ENCODE data around the gene SLC3A2. TPM values are rescaled to one million over a fixed set of nuclear protein-coding genes. Genes with fewer than 3 reads are reported as not detected.
"Not testable (repeated sequence)": the region's sequence is repeated elsewhere in the genome, so short reads cannot be mapped to it uniquely, and the experiment has no call there.

The SLC3A2 gene
- total RNA-seq, result 100 to 1,000 TPM; 234 to 307 TPM

DNA sequence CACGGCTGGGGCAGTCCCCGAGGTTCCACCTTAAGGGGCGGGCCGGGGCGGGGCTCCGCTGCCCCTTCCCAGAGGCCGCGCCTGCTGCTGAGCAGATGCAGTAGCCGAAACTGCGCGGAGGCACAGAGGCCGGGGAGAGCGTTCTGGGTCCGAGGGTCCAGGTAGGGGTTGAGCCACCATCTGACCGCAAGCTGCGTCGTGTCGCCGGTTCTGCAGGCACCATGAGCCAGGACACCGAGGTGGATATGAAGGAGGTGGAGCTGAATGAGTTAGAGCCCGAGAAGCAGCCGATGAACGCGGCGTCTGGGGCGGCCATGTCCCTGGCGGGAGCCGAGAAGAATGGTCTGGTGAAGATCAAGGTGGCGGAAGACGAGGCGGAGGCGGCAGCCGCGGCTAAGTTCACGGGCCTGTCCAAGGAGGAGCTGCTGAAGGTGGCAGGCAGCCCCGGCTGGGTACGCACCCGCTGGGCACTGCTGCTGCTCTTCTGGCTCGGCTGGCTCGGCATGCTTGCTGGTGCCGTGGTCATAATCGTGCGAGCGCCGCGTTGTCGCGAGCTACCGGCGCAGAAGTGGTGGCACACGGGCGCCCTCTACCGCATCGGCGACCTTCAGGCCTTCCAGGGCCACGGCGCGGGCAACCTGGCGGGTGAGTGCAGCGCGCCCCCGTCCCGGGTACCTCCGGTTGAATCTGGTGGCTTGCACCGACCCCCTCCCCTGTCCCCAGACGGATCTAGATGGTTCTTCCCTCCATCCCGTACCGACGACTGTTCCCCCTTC, at the start of gene SLC3A2:
TSS of gene SLC3A2 (plus strand) at position 94 of the 776 bp plus-strand sequence. CDS start at position 222, 128 bp downstream.
- Mint-ChIP-seq H3K4me3 (peak within 1 kb of the TSS; percentile 98), H3K27ac (peak within 1 kb of the TSS; percentile 95 to 96), H3K9me3 (no peaks in the 10 kb centered on the region), H3K4me1 (ENCODE audit: low read depth in 2 of 2) (peaks cover 44 to 54% of the 10 kb centered on the region in 2 donors), H3K36me3 (peaks cover 37% of the 10 kb centered on the region), H3K27me3 (no peaks in the 10 kb centered on the region)
- ATAC-seq (peak; percentile 90 to 91), DNase-seq (ENCODE audit: low spot score) (peak; percentile 88)

DNA sequence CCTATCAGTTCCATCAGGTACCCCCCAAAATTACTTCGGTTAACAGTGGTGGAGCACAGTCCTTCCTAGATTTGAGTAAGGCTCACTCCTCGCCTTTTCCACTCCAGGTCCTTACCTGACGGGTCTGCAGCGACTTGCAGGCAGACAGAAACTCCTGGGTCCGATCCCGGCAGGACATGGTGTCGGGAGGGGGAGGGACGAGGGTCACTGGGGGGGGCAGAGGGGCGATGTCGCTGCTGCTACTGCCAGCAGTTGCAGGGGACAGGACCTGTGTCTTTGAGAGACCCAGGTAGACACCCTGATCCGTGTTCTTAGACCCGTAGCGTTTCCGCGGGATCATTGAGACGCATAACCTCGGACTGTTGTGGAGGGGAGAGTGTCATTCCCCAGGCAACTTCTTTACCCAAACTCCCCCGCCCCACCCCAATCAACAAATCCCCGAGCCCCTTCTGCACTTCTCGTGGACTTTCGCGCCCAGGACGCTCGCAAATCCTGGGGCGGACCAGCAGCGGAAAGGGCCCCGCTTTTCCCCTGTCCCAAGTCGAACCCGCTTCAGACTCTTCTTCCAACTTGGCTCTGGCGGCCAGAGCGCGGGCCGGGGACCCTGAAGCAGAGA, 49.7 kb upstream of the SLC3A2 start:
- Mint-ChIP-seq H3K27ac (peak overlapping the region; percentile 94 to 95), H3K27me3 (no peaks in the 10 kb centered on the region), H3K4me1 (ENCODE audit: low read depth in 2 of 2) (peaks cover 24 to 35% of the 10 kb centered on the region in 2 donors), H3K4me3 (peak overlapping the region; percentile 94), H3K36me3 (peaks cover 5% of the 10 kb centered on the region), H3K9me3 (no peaks in the 10 kb centered on the region)
- no peak for ATAC-seq
- DNase-seq (ENCODE audit: low spot score), result no peak

DNA sequence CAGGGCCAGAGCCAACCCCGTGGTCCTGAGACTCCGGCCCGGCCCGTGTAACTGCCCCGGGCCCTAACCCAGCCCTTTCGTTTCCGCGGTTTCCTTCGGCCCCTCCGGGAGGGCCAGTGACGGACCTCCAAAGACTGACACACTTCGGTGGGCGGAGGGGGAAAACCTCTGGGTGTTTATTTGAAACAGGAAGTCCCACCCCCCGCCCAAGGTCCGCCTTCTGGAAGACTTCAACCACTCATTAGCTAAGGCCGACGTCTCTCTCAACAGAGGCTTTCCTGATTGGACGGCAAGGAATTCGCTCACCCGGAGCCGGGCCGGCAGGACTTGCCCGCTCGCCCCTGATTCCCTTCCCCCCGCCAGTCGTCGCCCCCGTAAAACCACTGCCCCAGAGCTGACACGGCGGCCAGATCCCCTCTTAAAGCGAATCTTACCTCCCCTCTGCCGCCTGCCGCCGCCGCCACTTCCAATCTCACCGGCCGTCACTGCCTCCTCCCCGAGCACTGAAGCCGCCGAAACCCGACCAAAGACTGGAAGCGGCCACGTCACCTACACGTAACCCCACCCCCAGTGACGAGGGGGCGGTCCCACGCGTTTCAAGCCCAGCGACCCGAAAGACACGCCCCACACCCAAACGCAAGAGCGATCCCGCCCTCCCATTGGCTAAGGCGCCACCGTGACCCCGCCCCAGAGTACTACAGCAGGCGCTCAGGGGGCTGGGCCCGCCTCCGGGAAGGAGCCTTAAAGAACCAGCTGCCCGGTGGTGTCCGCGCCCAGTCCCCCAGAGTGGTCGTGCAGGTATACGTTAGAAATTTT, 49.0 kb upstream of the SLC3A2 start, which contains the start of gene STX5:
TSS of gene STX5 (minus strand) at position 532 of the 816 bp plus-strand sequence. CDS start 808 bp downstream, outside the sequence.
- Mint-ChIP-seq H3K4me1 (ENCODE audit: low read depth in 2 of 2) (peaks cover 24 to 40% of the 10 kb centered on the region in 2 donors), H3K4me3 (peak within 1 kb of the TSS; percentile 94), H3K27ac (peak within 1 kb of the TSS; percentile 94 to 95), H3K9me3 (no peaks in the 10 kb centered on the region), H3K27me3 (no peaks in the 10 kb centered on the region), H3K36me3 (peaks cover 5% of the 10 kb centered on the region)
- DNase-seq (ENCODE audit: low spot score) (peak; percentile 99), ATAC-seq (peak; percentile 96 to 98)

DNA sequence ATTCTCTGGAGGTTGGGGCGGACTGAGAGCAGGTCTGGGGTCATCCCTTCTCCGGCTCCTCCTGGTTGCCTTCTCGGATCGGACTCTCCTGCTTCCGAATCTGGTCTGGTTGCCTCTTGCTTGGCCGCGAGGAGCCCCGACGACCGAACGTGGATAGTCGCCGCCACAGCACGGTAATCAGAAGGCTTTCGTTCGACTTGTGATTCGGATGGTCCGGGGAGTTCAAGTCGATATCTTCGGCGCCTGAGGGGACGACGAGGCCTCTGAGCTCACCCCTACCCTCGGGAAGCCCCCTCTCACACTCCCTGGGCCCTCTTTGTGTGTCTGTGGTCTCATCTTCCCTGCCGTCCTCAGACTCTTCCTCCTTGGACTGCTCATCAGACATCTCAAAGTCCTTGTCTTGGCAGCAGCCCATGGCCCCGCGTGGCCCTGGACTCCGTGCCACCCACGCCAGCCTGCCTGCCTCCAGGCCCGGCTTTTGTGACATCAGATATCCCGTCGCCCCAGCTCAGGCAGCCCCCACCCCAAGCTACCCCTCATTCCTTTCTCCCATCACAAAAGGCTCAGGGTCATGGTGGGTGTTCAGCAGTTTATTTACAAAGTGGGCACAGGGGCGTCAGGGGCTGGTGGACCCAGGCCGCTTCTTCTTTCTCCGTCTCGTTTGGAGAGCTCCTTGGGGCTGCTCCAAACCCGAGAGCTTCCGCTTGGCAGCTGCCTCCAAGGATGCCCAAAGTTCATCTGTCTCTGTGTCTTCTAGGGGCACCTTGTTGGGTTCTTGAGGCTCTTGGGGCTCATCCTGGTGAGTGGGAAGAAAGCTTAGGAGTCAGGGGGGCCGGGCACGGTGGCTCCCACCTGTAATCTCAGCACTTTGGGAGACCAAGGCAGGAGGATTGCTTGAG, 48.1 kb upstream of the SLC3A2 start, which contains the start of gene TEX54:
TSS of gene TEX54 (minus strand) at position 506 of the 899 bp plus-strand sequence.
- Mint-ChIP-seq H3K27ac (peak within 1 kb of the TSS; percentile 94 to 95), H3K4me3 (peak within 1 kb of the TSS; percentile 94), H3K27me3 (no peaks in the 10 kb centered on the region), H3K9me3 (no peaks in the 10 kb centered on the region), H3K4me1 (ENCODE audit: low read depth in 2 of 2) (peaks cover 28 to 38% of the 10 kb centered on the region in 2 donors), H3K36me3 (peaks cover 8% of the 10 kb centered on the region)
- peak in 1 of 2 donors; percentile 6 for ATAC-seq
- DNase-seq (ENCODE audit: low spot score), result no peak

DNA sequence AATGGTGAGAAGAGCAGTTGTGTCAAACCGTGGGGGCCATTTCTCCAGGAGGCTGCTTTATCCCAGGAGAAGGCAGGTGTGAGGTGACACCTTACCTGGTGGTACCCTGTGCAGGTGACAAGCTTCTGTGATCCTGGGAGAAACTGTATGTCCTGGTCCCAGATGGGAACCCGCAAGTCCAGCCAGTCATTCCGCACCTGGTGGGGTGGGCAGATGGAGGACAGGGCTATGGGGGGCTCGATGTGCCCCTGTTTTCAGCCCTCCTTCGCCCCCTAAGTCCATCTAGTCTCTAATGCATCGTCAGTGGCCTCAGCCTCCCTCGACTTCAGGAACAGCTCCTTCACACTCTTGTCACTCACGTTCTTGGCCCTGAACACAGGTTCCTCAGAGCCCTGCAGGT, 45.4 kb upstream of the SLC3A2 start:
- Mint-ChIP-seq H3K4me3 (no peak overlapping the region), H3K4me1 (ENCODE audit: low read depth in 2 of 2) (peaks cover 43 to 46% of the 10 kb centered on the region in 2 donors), H3K9me3 (no peaks in the 10 kb centered on the region), H3K27me3 (no peaks in the 10 kb centered on the region), H3K36me3 (peaks cover 10% of the 10 kb centered on the region), H3K27ac (no peak overlapping the region)
- ATAC-seq, result no peak
- no peak for DNase-seq (ENCODE audit: low spot score)

DNA sequence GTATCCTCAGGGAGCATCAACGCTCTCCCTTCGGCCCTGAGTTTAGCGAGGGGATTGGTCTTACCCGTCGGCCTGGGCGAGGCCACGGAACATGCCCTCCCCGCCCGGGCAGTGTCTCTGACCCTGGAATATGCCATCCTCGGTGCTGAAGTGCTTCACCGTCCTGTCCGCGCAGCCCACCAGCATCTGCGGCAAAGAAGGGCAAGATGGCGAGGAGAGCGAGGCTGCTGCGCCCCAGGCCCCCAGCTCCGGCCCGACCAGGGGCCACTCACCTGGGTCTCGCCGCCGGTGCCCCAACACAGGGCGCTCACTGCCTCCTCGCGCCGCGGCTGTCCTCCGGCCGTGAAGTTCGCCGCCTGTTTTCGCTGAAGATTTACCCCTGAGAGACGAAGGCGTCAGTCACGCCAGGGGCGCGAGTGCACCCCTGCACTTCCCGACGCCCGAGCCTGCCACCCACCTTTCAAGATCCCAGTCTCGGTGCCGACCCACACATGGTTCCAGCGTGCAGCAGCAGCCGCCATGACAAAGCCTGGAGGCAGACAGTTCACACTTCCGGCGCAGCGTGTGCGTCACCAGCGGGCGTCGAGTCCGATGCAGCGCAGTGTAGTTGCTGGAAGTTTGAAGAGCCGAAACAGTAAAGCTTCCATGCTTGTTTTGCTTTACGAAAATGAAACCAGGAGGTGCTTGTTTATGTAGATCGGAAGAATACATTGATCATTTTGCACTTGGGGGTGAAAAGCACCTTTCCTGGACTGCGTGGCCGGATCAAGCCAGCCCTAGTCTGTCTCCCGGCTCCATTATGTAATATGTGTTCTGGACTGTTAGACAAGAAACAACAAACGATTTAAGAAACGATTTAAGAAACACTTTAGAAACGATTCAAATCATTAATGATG, 41.4 kb upstream of the SLC3A2 start, which contains the start of gene WDR74:
TSS of gene WDR74 (minus strand) at position 541 of the 896 bp plus-strand sequence. CDS start at position 521, 20 bp downstream.
- no peaks in the 10 kb centered on the region for H3K27me3 Mint-ChIP-seq
- peaks cover 10% of the 10 kb centered on the region for H3K36me3 Mint-ChIP-seq
- no peak within 1 kb of the TSS for H3K27ac Mint-ChIP-seq
- peak; percentile 91 for DNase-seq (ENCODE audit: low spot score)
- peak; percentile 57 to 62 for ATAC-seq
- H3K9me3 Mint-ChIP-seq, result no peaks in the 10 kb centered on the region
- no peak within 1 kb of the TSS for H3K4me3 Mint-ChIP-seq
- H3K4me1 Mint-ChIP-seq (ENCODE audit: low read depth in 2 of 2), result peaks cover 29 to 31% of the 10 kb centered on the region in 2 donors

DNA sequence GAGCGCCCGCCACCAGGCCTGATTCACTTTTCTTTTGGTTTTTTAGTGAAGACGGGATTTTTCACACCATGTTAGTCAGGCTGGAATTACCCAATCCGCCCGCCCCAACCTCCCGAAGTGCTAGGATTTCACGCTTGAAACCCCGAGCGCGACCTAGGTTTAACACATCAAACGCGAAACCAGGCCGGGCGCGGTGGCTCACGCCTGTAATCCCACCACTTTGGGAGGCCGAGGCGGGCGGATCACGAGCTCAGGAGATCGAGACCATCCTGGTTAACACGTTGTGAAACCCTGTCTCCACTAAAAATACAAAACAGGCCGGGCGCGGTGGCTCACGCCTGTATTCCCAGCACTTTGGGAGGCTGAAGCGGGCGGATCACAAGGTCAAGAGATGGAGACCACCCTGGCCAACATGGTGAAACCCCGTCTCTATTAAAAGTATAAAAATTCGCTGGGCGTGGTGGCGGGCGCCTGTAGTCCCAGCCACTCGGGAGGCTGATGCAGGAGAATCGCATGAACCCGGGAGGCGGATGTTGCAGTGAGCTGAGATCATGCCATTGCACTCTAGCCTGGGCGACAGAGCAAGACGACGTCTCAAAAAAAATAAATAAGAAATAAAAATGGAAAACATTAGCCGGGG, 39.9 kb upstream of the SLC3A2 start:
- H3K4me1 Mint-ChIP-seq (ENCODE audit: low read depth in 2 of 2), result peaks cover 22 to 27% of the 10 kb centered on the region in 2 donors
- ATAC-seq (peak; percentile 60 to 68), DNase-seq (ENCODE audit: low spot score) (peak; percentile 96)
- not testable (repeated sequence) for H3K4me3 Mint-ChIP-seq, H3K27me3 Mint-ChIP-seq, H3K27ac Mint-ChIP-seq, H3K9me3 Mint-ChIP-seq, H3K36me3 Mint-ChIP-seq

DNA sequence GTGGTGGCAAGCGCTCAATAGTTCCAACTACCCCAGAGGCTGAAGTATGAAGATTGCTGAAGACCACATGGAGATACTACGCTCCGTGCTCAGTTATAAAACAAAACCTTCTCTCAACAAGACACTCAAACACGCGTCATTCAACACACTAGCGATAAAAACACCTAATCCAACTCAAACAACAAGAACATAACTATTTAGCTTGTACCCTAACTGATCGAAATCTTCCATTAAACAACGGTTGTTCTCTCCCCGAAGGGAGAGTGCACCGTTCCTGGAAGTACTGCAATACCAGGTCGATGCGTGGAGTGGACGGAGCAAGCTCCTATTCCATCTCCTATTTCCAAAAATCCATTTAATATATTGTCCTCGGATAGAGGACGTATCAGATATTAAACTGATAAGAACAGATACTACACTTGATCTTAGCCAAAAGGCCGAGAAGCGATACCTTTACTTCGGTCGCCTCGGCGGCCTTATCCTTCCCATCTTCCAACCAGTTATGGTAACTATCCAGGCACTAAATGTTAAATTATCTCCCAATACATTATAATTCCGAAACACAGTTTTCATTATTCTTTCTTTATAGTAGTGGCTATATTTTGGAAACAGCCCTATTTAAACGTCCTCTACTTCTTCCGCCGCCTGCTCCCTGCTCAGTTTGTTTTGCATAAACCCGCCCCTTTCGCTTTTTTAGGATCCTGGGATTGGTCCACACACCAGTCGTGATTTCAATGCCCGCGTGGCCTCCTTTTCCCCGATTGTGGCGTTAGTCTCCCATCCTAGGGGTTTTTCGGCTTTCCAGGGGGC, 39.1 kb upstream of the SLC3A2 start:
- Mint-ChIP-seq H3K4me1 (ENCODE audit: low read depth in 2 of 2) (peaks cover 22 to 24% of the 10 kb centered on the region in 2 donors), H3K27ac (no peak overlapping the region), H3K27me3 (no peaks in the 10 kb centered on the region), H3K36me3 (peaks cover 5% of the 10 kb centered on the region), H3K9me3 (no peaks in the 10 kb centered on the region), H3K4me3 (no peak overlapping the region)
- ATAC-seq, result peak; percentile 83 to 86
- DNase-seq (ENCODE audit: low spot score), result peak; percentile 90

DNA sequence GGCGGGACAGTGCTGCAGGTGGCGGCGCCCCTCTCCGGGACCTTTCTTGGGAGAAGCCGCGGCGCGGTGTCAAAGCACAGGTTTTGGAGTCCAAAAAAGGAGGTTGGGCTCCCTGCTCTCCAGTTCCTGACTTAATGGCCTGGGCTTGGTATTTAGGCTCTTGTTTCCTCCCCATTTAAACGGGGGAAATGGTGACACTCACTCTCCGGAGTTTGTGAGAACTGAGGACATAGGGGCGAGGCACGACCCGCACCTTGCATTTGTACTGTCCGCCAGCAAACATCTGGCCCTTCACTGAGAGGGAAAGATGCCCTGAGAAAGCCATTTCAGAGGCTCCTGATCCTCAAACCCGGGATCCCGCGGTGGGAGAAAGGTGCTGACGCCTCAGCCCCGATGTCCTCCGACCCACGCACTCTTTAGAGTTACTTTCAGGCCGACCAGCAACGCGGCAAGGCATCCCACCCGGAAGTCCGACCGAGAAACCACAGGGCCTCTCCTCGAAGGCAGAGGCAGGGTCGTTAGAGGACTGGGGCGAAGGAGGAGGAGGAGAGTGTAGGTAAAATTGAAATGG, 38.4 kb upstream of the SLC3A2 start:
- ATAC-seq, result no peak
- Mint-ChIP-seq H3K27ac (no peak overlapping the region), H3K27me3 (no peaks in the 10 kb centered on the region), H3K9me3 (no peaks in the 10 kb centered on the region), H3K36me3 (peaks cover 5% of the 10 kb centered on the region), H3K4me1 (ENCODE audit: low read depth in 2 of 2) (peaks cover 22% of the 10 kb centered on the region in 2 donors), H3K4me3 (no peak overlapping the region)
- peak; percentile 75 for DNase-seq (ENCODE audit: low spot score)

DNA sequence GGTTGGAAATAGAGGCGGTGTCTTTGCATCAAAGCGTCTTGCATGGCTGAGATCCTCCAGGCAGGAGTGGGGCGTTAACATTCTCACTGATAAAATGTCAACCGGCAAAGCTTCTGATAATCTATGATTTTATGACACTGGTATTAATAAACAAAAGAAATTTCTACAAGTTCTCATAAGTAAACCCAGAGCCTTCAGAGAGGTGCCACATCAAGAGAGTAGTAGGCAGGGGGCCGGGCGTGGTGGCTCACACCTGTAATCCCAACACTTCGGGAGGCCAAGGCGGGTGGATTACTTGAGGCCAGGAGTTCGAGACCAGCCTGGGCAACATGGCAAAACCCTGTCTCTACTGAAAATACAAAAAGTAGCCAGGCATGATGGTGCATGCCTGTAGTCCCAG, 37.8 kb upstream of the SLC3A2 start:
- not testable (repeated sequence) for H3K36me3 Mint-ChIP-seq; H3K4me3 Mint-ChIP-seq; H3K9me3 Mint-ChIP-seq; DNase-seq (ENCODE audit: low spot score); H3K27me3 Mint-ChIP-seq; ATAC-seq
- H3K4me1 Mint-ChIP-seq (ENCODE audit: low read depth in 2 of 2), result peaks cover 16 to 18% of the 10 kb centered on the region in 2 donors
- H3K27ac Mint-ChIP-seq, result peak overlapping the region in 1 of 2 donors; percentile 40

DNA sequence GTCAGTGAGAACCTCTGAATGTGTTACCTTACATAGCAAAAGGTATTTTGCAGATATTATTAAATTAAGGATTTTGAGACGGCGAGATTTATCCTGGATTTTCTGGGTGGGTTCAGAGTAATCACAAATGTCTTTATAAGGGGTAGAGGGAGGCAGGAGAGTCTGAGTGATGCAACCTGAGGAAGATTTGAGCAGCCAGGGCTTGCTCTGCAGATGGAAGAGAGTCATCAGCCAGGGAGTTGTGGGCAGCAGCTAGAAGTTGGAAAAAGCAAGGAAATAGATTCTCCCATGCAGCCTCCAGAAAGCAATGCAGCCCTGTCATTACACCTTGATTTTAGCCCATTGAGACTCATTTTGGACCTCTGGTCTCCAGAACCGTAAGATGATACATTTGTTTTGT, 37.2 kb upstream of the SLC3A2 start:
- no peak for ATAC-seq

More for the DNA sequence above, 37.2 kb upstream of the SLC3A2 start:
- H3K36me3 Mint-ChIP-seq, result no peaks in the 10 kb centered on the region
- DNase-seq (ENCODE audit: low spot score), result no peak
- no peak overlapping the region for H3K4me3 Mint-ChIP-seq
- H3K4me1 Mint-ChIP-seq (ENCODE audit: low read depth in 2 of 2), result peaks cover 16 to 18% of the 10 kb centered on the region in 2 donors
- no peaks in the 10 kb centered on the region for H3K9me3 Mint-ChIP-seq
- peak overlapping the region; percentile 16 to 40 for H3K27ac Mint-ChIP-seq
- no peaks in the 10 kb centered on the region for H3K27me3 Mint-ChIP-seq

All from natural killer cell treated with Interleukin-12 subunit alpha and Interleukin-12 subunit beta and Interleukin-15 and Interleukin-18, amount 100 ng/mL, for 72 hours (primary cell).